A549 (cell line): ENCODE data around the gene DCN. TPM values are rescaled to one million over a fixed set of nuclear protein-coding genes. Genes with fewer than 3 reads are reported as not detected.

Experiments
- ATAC-seq, 2 experiments: fragments of 200-7000 bp in 1 of 2; fragments of >200 bp in 1 of 2; cut with Nextera tagmentation in 1 of 2; cut with Tn5 transposase in 1 of 2; 3 replicates each; pipeline versions ENCODE4 v1.8.0 to v1.9.1; 2018 to 2020; ENCODE audit warnings: mild to moderate bottlenecking in 1 of 2, moderate library complexity in 1 of 2
- CTCF ChIA-PET: fragments of 300-600 bp; sonication (Branson Sonifier 250); formaldehyde crosslinking; extraction: SDS; loops from one replicate; lab custom pipeline; 2021; ENCODE audit warnings: antibody characterized with exemption, inconsistent platforms; lab: Yijun Ruan, JAX
- POLR2A ChIA-PET: fragments of 350-600 bp; formaldehyde crosslinking; extraction: SDS; loops from one replicate; lab custom pipeline; 2021; ENCODE audit warnings: antibody characterized with exemption, inconsistent platforms; lab: Yijun Ruan, JAX
- DNase-seq, 2 experiments: peaks; one replicate each; pipeline versions ENCODE4 v3.0.0 to v3.0.0-alpha.2; 2011 to 2016; ENCODE audit warnings: low read depth in 1 of 2, low spot score in 1 of 2
- FAIRE-seq: peaks from 2 replicates; lab custom pipeline; 2011; peaks lifted over from hg19 to GRCh38; lab: Jason Lieb, UNC
- H3K27ac ChIP-seq, 2 experiments: fragments of >200 bp; sonication (Bioruptor Twin); formaldehyde crosslinking; 3 replicates each; pipeline ENCODE4 v1.5.1; 2016 to 2017
- H3K4me1 ChIP-seq: fragments of >200 bp; sonication (Bioruptor Twin); formaldehyde crosslinking; 3 replicates; pipeline ENCODE4 v1.6.1; 2016
- H3K4me2 ChIP-seq: fragments of >200 bp; sonication (Bioruptor Twin); formaldehyde crosslinking; 3 replicates; pipeline ENCODE4 v1.6.1; 2016
- H3K4me3 ChIP-seq: fragments of >200 bp; sonication (Bioruptor Twin); formaldehyde crosslinking; 3 replicates; pipeline ENCODE4 v1.5.1; 2016
- H3K9me3 ChIP-seq: fragments of >200 bp; sonication (Bioruptor Twin); formaldehyde crosslinking; 3 replicates; pipeline ENCODE4 v1.6.1; 2016
- BCL3 ChIP-seq: fragments of >200 bp; sonication (Bioruptor Twin); formaldehyde crosslinking; IDR thresholded peaks from 3 replicates; pipeline ENCODE4 v1.6.1; 2016
- BHLHE40 ChIP-seq: IDR thresholded peaks from 2 replicates; pipeline ENCODE4 v1.6.1; 2012; ENCODE audit warnings: low read depth, low read length, inconsistent platforms
- CBX8 ChIP-seq: fragments of 200-600 bp; sonication (generic); IDR thresholded peaks from 2 replicates; pipeline ENCODE4 v1.6.1; 2016
- CHD4 ChIP-seq: fragments of 200-600 bp; sonication (generic); IDR thresholded peaks from 2 replicates; pipeline ENCODE4 v1.6.1; 2016; ENCODE audit warnings: antibody characterized with exemption, mild to moderate bottlenecking, borderline replicate concordance
- E2F6 ChIP-seq: IDR thresholded peaks from 2 replicates; pipeline ENCODE4 v1.6.1; 2012; ENCODE audit warnings: low read depth, borderline replicate concordance
- EHMT2 ChIP-seq: fragments of 200-600 bp; sonication (generic); IDR thresholded peaks from 2 replicates; pipeline ENCODE4 v1.6.1; 2016; ENCODE audit warnings: antibody characterized with exemption, low read depth, mild to moderate bottlenecking, moderate library complexity
- EP300 ChIP-seq, 2 experiments: fragments of >200 bp; sonication (Bioruptor Twin); formaldehyde crosslinking; IDR thresholded peaks; 2 replicates in 1 of 2; 3 replicates in 1 of 2; pipeline ENCODE4 v1.6.1; 2016 to 2017
- ESRRA ChIP-seq: fragments of 150-350 bp; IDR thresholded peaks from 2 replicates; pipeline ENCODE4 v1.6.1; 2014; ENCODE audit warnings: mild to moderate bottlenecking, low read length, borderline replicate concordance
- FOSL2 ChIP-seq, 2 experiments: fragments of 450-650 bp in 1 of 2; fragments of >200 bp in 1 of 2; sonication (Bioruptor Twin) in 1 of 2; formaldehyde crosslinking; IDR thresholded peaks; 2 replicates each; pipeline versions ENCODE4 v1.5.0 to v1.6.1; 2016 to 2020; ENCODE audit warnings: mild to moderate bottlenecking in 1 of 2, moderate library complexity in 1 of 2
- FOXS1 ChIP-seq: fragments of 250-450 bp; sonication (Bioruptor Pico); IDR thresholded peaks from 2 replicates; pipeline ENCODE4 v1.5.0; 2020; ENCODE audit warnings: mild to moderate bottlenecking, moderate library complexity
- HDAC2 ChIP-seq: fragments of 200-600 bp; sonication (generic); IDR thresholded peaks from 2 replicates; pipeline ENCODE4 v1.6.1; 2016
- HEYL ChIP-seq: fragments of 250-450 bp; sonication (Bioruptor Pico); IDR thresholded peaks from 2 replicates; pipeline ENCODE4 v1.8.0; 2021; ENCODE audit warnings: mild to moderate bottlenecking, moderate library complexity
- HOXB13 ChIP-seq: fragments of 250-450 bp; sonication (Bioruptor Pico); IDR thresholded peaks from 2 replicates; pipeline ENCODE4 v1.5.0; 2020; ENCODE audit warnings: low read depth, mild to moderate bottlenecking, moderate library complexity
- JUNB ChIP-seq: fragments of >200 bp; sonication (Bioruptor Twin); formaldehyde crosslinking; IDR thresholded peaks from 2 replicates; pipeline ENCODE4 v1.6.1; 2016
- MAX ChIP-seq: IDR thresholded peaks from 2 replicates; pipeline ENCODE4 v1.6.1; 2012
- MAZ ChIP-seq: fragments of 150-350 bp; IDR thresholded peaks from 2 replicates; pipeline ENCODE4 v1.6.1; 2014; ENCODE audit warnings: antibody characterized with exemption, low read depth, low read length, borderline replicate concordance
- MYC ChIP-seq: IDR thresholded peaks from 2 replicates; pipeline ENCODE4 v1.6.1; 2012; ENCODE audit warnings: mild to moderate bottlenecking, inconsistent platforms, low read length, improper control_type of control experiment, borderline replicate concordance
- NPAS2 ChIP-seq: fragments of 250-450 bp; sonication (Bioruptor Pico); IDR thresholded peaks from 2 replicates; pipeline ENCODE4 v1.8.0; 2022; ENCODE audit warnings: mild to moderate bottlenecking, moderate library complexity, borderline replicate concordance
- PHF8 ChIP-seq: fragments of 200-600 bp; sonication (generic); IDR thresholded peaks from 2 replicates; pipeline ENCODE4 v1.6.1; 2016; ENCODE audit warnings: low read depth, mild to moderate bottlenecking, antibody characterized with exemption, moderate library complexity, borderline replicate concordance
- RAD21 ChIP-seq, 2 experiments: fragments of >200 bp in 1 of 2; sonication (Bioruptor Twin) in 1 of 2; formaldehyde crosslinking in 1 of 2; IDR thresholded peaks in 1 of 2; conservative IDR thresholded peaks in 1 of 2; 2 replicates in 1 of 2; 3 replicates in 1 of 2; pipeline ENCODE4 v1.6.1; 2012 to 2018; ENCODE audit warnings: inconsistent platforms in 1 of 2
- RARB ChIP-seq: fragments of 250-450 bp; sonication (Bioruptor Pico); IDR thresholded peaks from 2 replicates; pipeline ENCODE4 v1.8.0; 2021; ENCODE audit warnings: mild to moderate bottlenecking, moderate library complexity
- REST ChIP-seq: fragments of 200-600 bp; sonication (generic); IDR thresholded peaks from 2 replicates; pipeline ENCODE4 v1.6.1; 2016; ENCODE audit warnings: antibody characterized with exemption, mild to moderate bottlenecking, moderate library complexity
- RFX5 ChIP-seq: fragments of 450-650 bp; IDR thresholded peaks from 2 replicates; pipeline ENCODE4 v1.7.1; 2014; ENCODE audit warnings: antibody characterized with exemption, mild to moderate bottlenecking, moderate library complexity
- TP53 ChIP-seq: fragments of 250-450 bp; sonication (Bioruptor Pico); IDR thresholded peaks from 2 replicates; pipeline ENCODE4 v1.5.0; 2021; ENCODE audit warnings: mild to moderate bottlenecking, moderate library complexity
- ZC3H11A ChIP-seq: fragments of 450-650 bp; IDR thresholded peaks from 2 replicates; pipeline ENCODE4 v1.6.1; 2014; ENCODE audit warnings: antibody characterized with exemption, mild to moderate bottlenecking
- ZNF302 ChIP-seq: fragments of 250-450 bp; sonication (Bioruptor Pico); IDR thresholded peaks from 2 replicates; pipeline ENCODE4 v1.9.0; 2021; ENCODE audit warnings: inconsistent platforms, mild to moderate bottlenecking, moderate library complexity
- WGBS: methylation state at CpG from one replicate; pipeline ENCODE4 v1.1.6; 2017; ENCODE audit errors: missing lambda C conversion rate; 5-methylcytosine and 5-hydroxymethylcytosine counted together
- polyA minus RNA-seq: library from RNA; depleted of rRNA, polyadenylated mRNA; stranded (reverse); fragments of >200 nt; gene quantifications from 2 replicates; pipeline ENCODE4 v1.2.3, GENCODE V29; 2011; rRNA and poly(A)+ RNA removed
- polyA plus RNA-seq, 4 experiments: library from polyadenylated mRNA; depleted of rRNA in 3 of 4; stranded (reverse); fragments of >200 nt; fragmentation: RNase III in 1 of 4; extraction: RNeasy Plus Mini Kit Qiagen cat#74134 plus additional on column Dnase treatment in 1 of 4; gene quantifications; 2 replicates in 3 of 4; 3 replicates in 1 of 4; pipeline ENCODE4 v1.2.3, GENCODE V29; 2011 to 2017

Gene DCN
- 0.29 and 1.0 TPM in 2 replicates for polyA plus RNA-seq (2011; rRNA removed)
- polyA plus RNA-seq (2012; cell fraction: cytosol; rRNA removed), result not detected in 2 replicates
- not detected in 2 replicates for polyA plus RNA-seq (2012; cell fraction: nucleus; rRNA removed)
- not detected in 3 replicates for polyA plus RNA-seq (2017; fragmentation: RNase III; extraction: RNeasy Plus Mini Kit Qiagen cat#74134 plus additional on column Dnase treatment)
- polyA minus RNA-seq, result 0.50 and 1.5 TPM in 2 replicates

- H3K4me2 ChIP-seq, result no peak within 1 kb of the TSS
- no peak for DNase-seq
- H3K27ac ChIP-seq, result no peak within 1 kb of the TSS
- no peak for ATAC-seq
- no peaks in the 10 kb centered on the region for H3K9me3 ChIP-seq
- 43% methylated on average over 4 of the region's 4 CpGs for WGBS
- no peaks in the 10 kb centered on the region for H3K4me1 ChIP-seq
- TF ChIP-seq RFX5 (no peak), ESRRA (no peak), NPAS2 (CRISPR knock-in tag) (no peak), CHD4 (no peak), FOXS1 (CRISPR knock-in tag) (no peak), ZC3H11A (no peak), EP300 (IDR thresholded peaks at IDR 0.05) (no peak), CBX8 (no peak), HEYL (CRISPR knock-in tag) (no peak), E2F6 (no peak), TP53 (CRISPR knock-in tag) (no peak), ZNF302 (CRISPR knock-in tag) (no peak), MAX (no peak), MAZ (no peak), MYC (no peak), RARB (CRISPR knock-in tag) (no peak), REST (no peak), PHF8 (no peak), HDAC2 (no peak)
- no peak within 1 kb of the TSS for H3K4me3 ChIP-seq
- ChIA-PET CTCF (no interaction called here), POLR2A (no interaction called here)
- no peak for FAIRE-seq
Measured at GRCh38 chr12:91182636-91183455, at the start of gene DCN. Gene DCN (minus strand): TSS chr12:91182817. CDS start chr12:91178552, 4,265 bp downstream.

GRCh38 chr12:91230841-91231240 is 48.2 kb upstream of the DCN start:
- ChIA-PET CTCF (no interaction called here), POLR2A (no interaction called here)
- FAIRE-seq, result no peak
- TF ChIP-seq BCL3 (no peak), RAD21 (conservative IDR thresholded peaks at IDR 0.05 in 1 of 2, IDR thresholded peaks at IDR 0.05 in 1 of 2) (no peak), EHMT2 (no peak), E2F6 (no peak), BHLHE40 (no peak), HOXB13 (no peak), TP53 (CRISPR knock-in tag) (no peak), JUNB (no peak), MAZ (no peak), MYC (no peak), FOSL2 (IDR thresholded peaks at IDR 0.05) (no peak), FOSL2 (CRISPR knock-in tag; IDR thresholded peaks at IDR 0.05) (no peak)
- Histone ChIP-seq H3K4me3 (no peak overlapping the region), H3K4me2 (no peak overlapping the region), H3K4me1 (no peaks in the 10 kb centered on the region), H3K9me3 (no peaks in the 10 kb centered on the region), H3K27ac (no peak overlapping the region)
- ATAC-seq, result no peak
- DNase-seq, result no peak
